ENCODE measurements around the gene GATA3. TPM values are rescaled to one million over a fixed set of nuclear protein-coding genes. Genes with fewer than 3 reads are reported as not detected.

GATA3 gene
- total RNA-seq, 1 donor from 2014 or later = 63.6 TPM

GRCh38 chr10:8044908-8045725, 9.4 kb upstream of the GATA3 start:
- Mint-ChIP-seq H3K9me3 (no peaks in the 10 kb centered on the region), H3K27me3 (ENCODE audit: low read depth) (peaks cover 89% of the 10 kb centered on the region), H3K36me3 (no peaks in the 10 kb centered on the region), H3K27ac (peak overlapping the region; percentile 49), H3K4me3 (peak overlapping the region; percentile 72), H3K4me1 (peaks cover 64% of the 10 kb centered on the region)
- DNase-seq (ENCODE audit: low spot score in 2 of 2, unreplicated experiment in 2 of 2) = peak in 1 of 2 experiments; percentile 61
- TF ChIP-seq CTCF (IDR thresholded peaks at IDR 0.05; ENCODE audit: unreplicated experiment) = no peak

DNA sequence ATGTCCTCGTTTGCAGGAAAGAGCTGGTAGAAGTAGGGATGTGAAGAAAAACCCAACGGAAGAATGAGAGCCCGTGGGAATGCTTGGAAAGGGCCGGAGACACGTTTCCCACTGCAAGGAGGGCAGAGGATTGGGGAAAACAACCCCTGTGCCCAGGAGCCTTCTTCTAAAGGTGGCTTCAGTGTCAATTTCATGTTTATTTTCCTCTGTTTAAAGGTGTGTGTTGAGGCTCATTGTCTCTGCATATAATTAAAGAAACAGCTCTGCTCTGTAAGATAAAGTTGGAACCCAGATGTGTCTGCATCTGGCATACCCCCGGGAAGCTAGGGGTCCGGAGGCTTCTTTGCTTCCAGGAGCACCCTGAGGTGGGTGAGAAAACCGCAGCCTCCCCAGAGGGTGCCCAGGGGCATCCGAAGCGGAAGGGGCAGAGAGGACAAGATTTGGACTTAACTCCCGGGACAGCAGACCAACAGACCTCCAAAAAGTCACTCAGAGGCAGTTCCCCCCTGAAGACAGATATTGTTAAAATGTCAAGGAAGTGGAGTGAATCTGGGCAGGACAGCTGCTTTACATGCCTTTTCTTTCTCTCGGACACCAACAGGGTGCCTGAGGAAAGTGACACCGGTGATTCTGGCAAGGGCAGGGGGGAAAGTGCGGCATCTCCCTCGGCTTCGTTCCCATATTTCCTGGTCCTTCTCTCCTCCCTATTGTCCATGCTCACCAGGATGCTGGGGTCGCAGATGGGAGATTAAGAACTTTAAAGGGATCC, 8.6 kb upstream of the GATA3 start:
- Mint-ChIP-seq H3K9me3 (no peaks in the 10 kb centered on the region), H3K4me3 (peak overlapping the region; percentile 72), H3K27me3 (ENCODE audit: low read depth) (peaks cover 81% of the 10 kb centered on the region), H3K27ac (peak overlapping the region; percentile 49), H3K4me1 (peaks cover 64% of the 10 kb centered on the region), H3K36me3 (no peaks in the 10 kb centered on the region)
- DNase-seq (ENCODE audit: low spot score in 2 of 2, unreplicated experiment in 2 of 2) = no peak
- TF ChIP-seq CTCF (IDR thresholded peaks at IDR 0.05; ENCODE audit: unreplicated experiment) = no peak

DNA sequence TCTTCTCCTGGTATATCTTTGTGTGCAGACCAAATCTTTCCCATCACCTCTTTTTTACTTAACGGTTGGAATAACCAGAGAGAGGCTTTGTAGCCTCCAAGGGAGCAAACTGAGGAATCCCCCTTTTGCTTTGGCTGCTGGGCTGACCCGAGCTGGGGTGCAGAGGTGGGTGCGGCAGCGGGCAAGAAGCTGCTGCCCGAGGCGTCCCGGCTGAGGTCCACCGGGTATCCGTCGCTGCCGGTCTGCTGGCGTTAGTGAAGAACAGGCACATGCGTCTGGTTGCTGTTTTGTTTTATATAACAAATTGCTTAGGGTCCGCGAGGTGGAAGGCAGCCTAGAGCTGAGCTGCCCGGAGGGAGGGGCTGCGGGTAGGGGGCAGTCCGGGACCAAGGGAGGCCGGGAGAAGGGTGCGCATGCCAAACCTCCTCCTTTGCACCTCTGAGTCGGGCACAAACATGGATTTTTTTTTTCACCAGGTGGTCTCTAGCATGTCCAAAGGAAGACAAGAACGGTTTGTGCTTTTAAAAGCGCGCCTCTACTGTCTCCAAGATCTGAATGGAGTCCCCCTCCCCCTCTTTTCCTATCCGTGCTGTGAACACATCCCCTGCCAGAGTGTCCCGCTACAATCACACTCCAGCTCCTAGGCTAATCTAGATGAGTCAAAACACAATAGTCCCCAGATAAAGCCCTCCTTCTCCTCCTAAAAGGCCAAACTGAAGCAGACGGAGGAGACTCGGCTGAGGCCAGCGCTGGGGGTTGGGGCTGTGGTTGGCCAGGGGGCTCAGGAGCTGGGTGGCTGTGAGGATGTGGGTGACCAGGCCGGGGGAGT, 6.8 kb upstream of the GATA3 start:
- Mint-ChIP-seq H3K4me1 (peaks cover 66% of the 10 kb centered on the region), H3K9me3 (no peaks in the 10 kb centered on the region), H3K27ac (no peak overlapping the region), H3K36me3 (no peaks in the 10 kb centered on the region), H3K4me3 (peak overlapping the region; percentile 72), H3K27me3 (ENCODE audit: low read depth) (peaks cover 72% of the 10 kb centered on the region)
- no peak for TF ChIP-seq CTCF (IDR thresholded peaks at IDR 0.05; ENCODE audit: unreplicated experiment)
- DNase-seq (ENCODE audit: low spot score in 2 of 2, unreplicated experiment in 2 of 2) = peak in 1 of 2 experiments; percentile 47

GRCh38 chr10:8048281-8049008, 6.0 kb upstream of the GATA3 start:
- H3K27me3 Mint-ChIP-seq (ENCODE audit: low read depth) = peaks cover 70% of the 10 kb centered on the region
- peaks cover 67% of the 10 kb centered on the region for H3K4me1 Mint-ChIP-seq
- H3K4me3 Mint-ChIP-seq = peak overlapping the region; percentile 72
- H3K9me3 Mint-ChIP-seq = no peaks in the 10 kb centered on the region
- H3K36me3 Mint-ChIP-seq = no peaks in the 10 kb centered on the region
- TF ChIP-seq CTCF (IDR thresholded peaks at IDR 0.05; ENCODE audit: unreplicated experiment) = no peak
- H3K27ac Mint-ChIP-seq = peak overlapping the region; percentile 83
- DNase-seq (ENCODE audit: low spot score in 2 of 2, unreplicated experiment in 2 of 2) = no peak
